MM.1S (cell line): ENCODE data around the gene PNMA1.

Experiments used
- EZH2 ChIP-seq: fragments of 300-600 bp; sonication (generic); optimal IDR thresholded peaks from 2 replicates; pipeline ENCODE3; 2017; ENCODE audit warnings: low read depth, mild to moderate bottlenecking, antibody characterized with exemption, low read length, mixed read lengths
- TF ChIP-seq, protein P1 (sequence below): fragments of 300-600 bp; sonication (generic); IDR thresholded peaks from 2 replicates; pipeline ENCODE4 v1.5.1; 2016; ENCODE audit warnings: antibody characterized with exemption, low read length, mixed read lengths

DNA sequence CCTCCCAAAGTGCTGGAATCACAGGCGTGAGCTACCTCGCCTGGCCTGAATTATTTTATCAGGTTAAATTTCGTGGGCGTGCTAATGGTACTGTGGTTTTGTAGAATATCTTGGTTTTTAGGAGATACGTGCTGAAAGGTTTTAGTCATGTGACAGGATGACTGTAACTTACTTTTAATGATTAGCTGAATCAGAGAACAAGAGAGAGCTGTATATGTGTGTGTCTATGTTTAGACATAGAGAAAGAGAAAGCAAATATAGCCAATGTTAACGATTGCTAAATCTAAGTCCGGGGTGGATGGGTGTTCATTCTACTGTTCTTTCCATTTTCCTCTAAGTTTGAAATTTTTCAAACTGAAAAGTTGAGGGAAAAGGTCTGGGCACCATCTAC lies 9.2 kb upstream of the PNMA1 start:
- TF ChIP-seq, protein P1, sequence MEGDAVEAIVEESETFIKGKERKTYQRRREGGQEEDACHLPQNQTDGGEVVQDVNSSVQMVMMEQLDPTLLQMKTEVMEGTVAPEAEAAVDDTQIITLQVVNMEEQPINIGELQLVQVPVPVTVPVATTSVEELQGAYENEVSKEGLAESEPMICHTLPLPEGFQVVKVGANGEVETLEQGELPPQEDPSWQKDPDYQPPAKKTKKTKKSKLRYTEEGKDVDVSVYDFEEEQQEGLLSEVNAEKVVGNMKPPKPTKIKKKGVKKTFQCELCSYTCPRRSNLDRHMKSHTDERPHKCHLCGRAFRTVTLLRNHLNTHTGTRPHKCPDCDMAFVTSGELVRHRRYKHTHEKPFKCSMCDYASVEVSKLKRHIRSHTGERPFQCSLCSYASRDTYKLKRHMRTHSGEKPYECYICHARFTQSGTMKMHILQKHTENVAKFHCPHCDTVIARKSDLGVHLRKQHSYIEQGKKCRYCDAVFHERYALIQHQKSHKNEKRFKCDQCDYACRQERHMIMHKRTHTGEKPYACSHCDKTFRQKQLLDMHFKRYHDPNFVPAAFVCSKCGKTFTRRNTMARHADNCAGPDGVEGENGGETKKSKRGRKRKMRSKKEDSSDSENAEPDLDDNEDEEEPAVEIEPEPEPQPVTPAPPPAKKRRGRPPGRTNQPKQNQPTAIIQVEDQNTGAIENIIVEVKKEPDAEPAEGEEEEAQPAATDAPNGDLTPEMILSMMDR = no peak
- no peak for TF ChIP-seq EZH2
